Vagina (tissue), 2 donors: ENCODE data around the gene PLA2G7. TPM values are rescaled to one million over a fixed set of nuclear protein-coding genes. Genes with fewer than 3 reads are reported as not detected.

Experiments
- DNase-seq, 2 donors: peaks; one replicate each; pipeline ENCODE4 v3.0.0-alpha.2; 2017; ENCODE audit errors: extremely low spot score in 2 of 2
- H3K27ac ChIP-seq: fragments of 200-600 bp; sonication (generic); one replicate; pipeline ENCODE4 v1.5.1; 2019
- H3K27me3 ChIP-seq: fragments of 200-600 bp; sonication (generic); one replicate; pipeline ENCODE4 v1.5.1; 2019
- H3K36me3 ChIP-seq, 2 donors: fragments of 200-600 bp; sonication (generic); one replicate each; pipeline ENCODE4 v1.5.1; 2017 to 2019
- H3K4me1 ChIP-seq: fragments of 200-600 bp; sonication (generic); one replicate; pipeline ENCODE4 v1.5.1; 2019
- H3K4me3 ChIP-seq, 2 donors: fragments of 200-600 bp; sonication (generic); 1 replicate in 1 of 2; 2 replicates in 1 of 2; pipeline ENCODE4 v1.5.1; 2016 to 2019
- H3K9me3 ChIP-seq: fragments of 200-600 bp; sonication (generic); one replicate; pipeline ENCODE4 v1.5.1; 2019
- POLR2A ChIP-seq, 2 donors: fragments of 450-650 bp; IDR thresholded peaks; one replicate each; pipeline ENCODE4 v1.6.1; 2017; ENCODE audit warnings: antibody characterized with exemption in 2 of 2, mild to moderate bottlenecking in 2 of 2, moderate library complexity in 2 of 2
- POLR2AphosphoS5 ChIP-seq, 2 donors: sonication (generic); formaldehyde crosslinking; IDR thresholded peaks; one replicate each; pipeline ENCODE4 v1.9.0; 2017; ENCODE audit warnings: antibody characterized with exemption in 2 of 2, mild to moderate bottlenecking in 2 of 2, low read depth in 1 of 2; ENCODE audit not compliant: insufficient read depth in 1 of 2
- intact Hi-C: fragments of 100-400 bp; cut with DNase I; formaldehyde crosslinking; loops from one replicate; pipeline ENCODE4 v1.15.1; 2023
- total RNA-seq: library from RNA; depleted of rRNA; stranded (reverse); fragments of >200 nt; gene quantifications from one replicate; pipeline ENCODE4 v1.2.3, GENCODE V29; 2016
- TF ChIP-seq, protein P1 (sequence below), 3 experiments: fragments of 450-650 bp in 2 of 3; fragments of 200-600 bp in 1 of 3; sonication (generic) in 1 of 3; IDR thresholded peaks; one replicate each; pipeline ENCODE4 v1.5.1; 2017 to 2019; ENCODE audit warnings: antibody characterized with exemption in 3 of 3, mild to moderate bottlenecking in 2 of 3, moderate library complexity in 2 of 3

Gene PLA2G7
- total RNA-seq, 1 donor from 2014 or later: not detected

GRCh38 chr6:46757214-46757596, 22.0 kb upstream of the PLA2G7 start:
- DNase-seq: no peak
- intact Hi-C loops: no loop called here
- H3K36me3 ChIP-seq: no peaks in the 10 kb centered on the region
- no peaks in the 10 kb centered on the region for H3K4me1 ChIP-seq
- no peak overlapping the region for H3K27ac ChIP-seq
- TF ChIP-seq POLR2A (IDR thresholded peaks at IDR 0.05): no peak
- TF ChIP-seq, protein P1, sequence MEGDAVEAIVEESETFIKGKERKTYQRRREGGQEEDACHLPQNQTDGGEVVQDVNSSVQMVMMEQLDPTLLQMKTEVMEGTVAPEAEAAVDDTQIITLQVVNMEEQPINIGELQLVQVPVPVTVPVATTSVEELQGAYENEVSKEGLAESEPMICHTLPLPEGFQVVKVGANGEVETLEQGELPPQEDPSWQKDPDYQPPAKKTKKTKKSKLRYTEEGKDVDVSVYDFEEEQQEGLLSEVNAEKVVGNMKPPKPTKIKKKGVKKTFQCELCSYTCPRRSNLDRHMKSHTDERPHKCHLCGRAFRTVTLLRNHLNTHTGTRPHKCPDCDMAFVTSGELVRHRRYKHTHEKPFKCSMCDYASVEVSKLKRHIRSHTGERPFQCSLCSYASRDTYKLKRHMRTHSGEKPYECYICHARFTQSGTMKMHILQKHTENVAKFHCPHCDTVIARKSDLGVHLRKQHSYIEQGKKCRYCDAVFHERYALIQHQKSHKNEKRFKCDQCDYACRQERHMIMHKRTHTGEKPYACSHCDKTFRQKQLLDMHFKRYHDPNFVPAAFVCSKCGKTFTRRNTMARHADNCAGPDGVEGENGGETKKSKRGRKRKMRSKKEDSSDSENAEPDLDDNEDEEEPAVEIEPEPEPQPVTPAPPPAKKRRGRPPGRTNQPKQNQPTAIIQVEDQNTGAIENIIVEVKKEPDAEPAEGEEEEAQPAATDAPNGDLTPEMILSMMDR (IDR thresholded peaks at IDR 0.05): no peak
- TF ChIP-seq POLR2AphosphoS5 (IDR thresholded peaks at IDR 0.05; ENCODE audit: insufficient read depth in 1 of 2, low read depth in 1 of 2): no peak
- H3K9me3 ChIP-seq: no peaks in the 10 kb centered on the region
- H3K27me3 ChIP-seq: no peaks in the 10 kb centered on the region
- no peak overlapping the region for H3K4me3 ChIP-seq

GRCh38 chr6:46756469-46757213, 21.5 kb upstream of the PLA2G7 start:
- no peaks in the 10 kb centered on the region for H3K4me1 ChIP-seq
- H3K27ac ChIP-seq: no peak overlapping the region
- TF ChIP-seq POLR2A (IDR thresholded peaks at IDR 0.05) (no peak), POLR2AphosphoS5 (IDR thresholded peaks at IDR 0.05; ENCODE audit: insufficient read depth in 1 of 2, low read depth in 1 of 2) (no peak)
- TF ChIP-seq, protein P1 (IDR thresholded peaks at IDR 0.05): no peak
- no peak overlapping the region for H3K4me3 ChIP-seq
- no peak for DNase-seq
- no peaks in the 10 kb centered on the region for H3K27me3 ChIP-seq
- H3K36me3 ChIP-seq: no peaks in the 10 kb centered on the region
- no peaks in the 10 kb centered on the region for H3K9me3 ChIP-seq
- intact Hi-C loops: no loop called here

- H3K27ac ChIP-seq: no peak overlapping the region
- H3K9me3 ChIP-seq: no peaks in the 10 kb centered on the region
- no peak for DNase-seq
- intact Hi-C loops: no loop called here
- no peaks in the 10 kb centered on the region for H3K27me3 ChIP-seq
- H3K36me3 ChIP-seq: no peaks in the 10 kb centered on the region
- no peaks in the 10 kb centered on the region for H3K4me1 ChIP-seq
- no peak overlapping the region for H3K4me3 ChIP-seq
- TF ChIP-seq, protein P1 (IDR thresholded peaks at IDR 0.05): no peak
- no peak for TF ChIP-seq POLR2AphosphoS5 (IDR thresholded peaks at IDR 0.05; ENCODE audit: insufficient read depth in 1 of 2, low read depth in 1 of 2)
- TF ChIP-seq POLR2A (IDR thresholded peaks at IDR 0.05): no peak
Measured at GRCh38 chr6:46755865-46756264, 20.7 kb upstream of the PLA2G7 start.

- intact Hi-C loops: no loop called here
- TF ChIP-seq, protein P1 (IDR thresholded peaks at IDR 0.05): no peak
- TF ChIP-seq POLR2AphosphoS5 (IDR thresholded peaks at IDR 0.05; ENCODE audit: insufficient read depth in 1 of 2, low read depth in 1 of 2): no peak
- no peak for TF ChIP-seq POLR2A (IDR thresholded peaks at IDR 0.05)
- Histone ChIP-seq H3K4me1 (no peaks in the 10 kb centered on the region), H3K9me3 (no peaks in the 10 kb centered on the region), H3K27me3 (no peaks in the 10 kb centered on the region), H3K36me3 (no peaks in the 10 kb centered on the region), H3K4me3 (no peak overlapping the region), H3K27ac (no peak overlapping the region)
- DNase-seq: no peak
Measured at GRCh38 chr6:46751658-46752057, 16.5 kb upstream of the PLA2G7 start.

- DNase-seq: no peak
- no peaks in the 10 kb centered on the region for H3K9me3 ChIP-seq
- H3K36me3 ChIP-seq: no peaks in the 10 kb centered on the region
- no peak overlapping the region for H3K27ac ChIP-seq
- H3K27me3 ChIP-seq: no peaks in the 10 kb centered on the region
- no peak for TF ChIP-seq POLR2A (IDR thresholded peaks at IDR 0.05)
- no peak for TF ChIP-seq POLR2AphosphoS5 (IDR thresholded peaks at IDR 0.05; ENCODE audit: insufficient read depth in 1 of 2, low read depth in 1 of 2)
- TF ChIP-seq, protein P1 (IDR thresholded peaks at IDR 0.05): no peak
- H3K4me1 ChIP-seq: no peaks in the 10 kb centered on the region
- intact Hi-C loops: no loop called here
- no peak overlapping the region for H3K4me3 ChIP-seq
Measured at GRCh38 chr6:46749731-46750130, 14.6 kb upstream of the PLA2G7 start.
